ENCODE data around the gene NOL6.
"Not testable (repeated sequence)": the region's sequence is repeated elsewhere in the genome, so short reads cannot be mapped to it uniquely, and the experiment has no call there.

GRCh38 chr9:33516397-33516796, 42.7 kb upstream of the NOL6 start:
- TF ChIP-seq ATF2 (CRISPR knock-in tag; IDR thresholded peaks at IDR 0.05; ENCODE audit: borderline replicate concordance, low read depth); RELA (CRISPR knock-in tag; IDR thresholded peaks at IDR 0.05; ENCODE audit: borderline replicate concordance); CTCF (IDR thresholded peaks at IDR 0.05); USF2 (CRISPR knock-in tag; IDR thresholded peaks at IDR 0.05); MAX (CRISPR knock-in tag; IDR thresholded peaks at IDR 0.05); E2F1 (CRISPR knock-in tag; IDR thresholded peaks at IDR 0.05); JAZF1 (CRISPR knock-in tag; IDR thresholded peaks at IDR 0.05); E2F4 (CRISPR knock-in tag; IDR thresholded peaks at IDR 0.05; ENCODE audit: borderline replicate concordance, low read depth): not testable (repeated sequence)

Data from WTC11 (cell line).